HEK293 (cell line): Measurements from ENCODE around the gene BRSK1.

ENCODE experiments used
- ATF2 ChIP-seq: fragments of 450-650 bp; formaldehyde crosslinking; IDR thresholded peaks from 2 replicates; pipeline ENCODE4 v1.5.1; 2016; ENCODE audit warnings: missing biosample characterization, missing genetic modification characterization, low read depth
- BCL11B ChIP-seq: fragments of 450-650 bp; formaldehyde crosslinking; IDR thresholded peaks from 2 replicates; pipeline ENCODE4 v1.5.1; 2016; ENCODE audit warnings: low read depth, missing biosample characterization, missing genetic modification characterization
- FEZF1 ChIP-seq: fragments of 450-650 bp; formaldehyde crosslinking; IDR thresholded peaks from 2 replicates; pipeline ENCODE4 v1.5.1; 2016; ENCODE audit warnings: missing biosample characterization, missing genetic modification characterization
- GLI2 ChIP-seq: fragments of 450-650 bp; formaldehyde crosslinking; IDR thresholded peaks from 2 replicates; pipeline ENCODE4; 2017; ENCODE audit warnings: missing biosample characterization, missing genetic modification characterization, low read depth, borderline replicate concordance
- KLF16 ChIP-seq: fragments of 450-650 bp; formaldehyde crosslinking; IDR thresholded peaks from 2 replicates; pipeline ENCODE4 v1.5.1; 2017; ENCODE audit warnings: missing biosample characterization, missing genetic modification characterization
- KLF8 ChIP-seq: fragments of 450-650 bp; formaldehyde crosslinking; IDR thresholded peaks from 2 replicates; pipeline ENCODE4 v1.5.1; 2016; ENCODE audit warnings: missing biosample characterization, missing genetic modification characterization
- MEIS1 ChIP-seq: sonication (generic); formaldehyde crosslinking; IDR thresholded peaks from 2 replicates; pipeline ENCODE4 v1.8.1; 2022; ENCODE audit warnings: missing genetic modification reagents, mild to moderate bottlenecking, borderline replicate concordance
- ZBTB20 ChIP-seq: fragments of 450-650 bp; formaldehyde crosslinking; IDR thresholded peaks from 2 replicates; pipeline ENCODE4 v1.5.1; 2016; ENCODE audit warnings: missing biosample characterization, missing genetic modification characterization
- ZBTB21 ChIP-seq: fragments of 450-650 bp; formaldehyde crosslinking; IDR thresholded peaks from 2 replicates; pipeline ENCODE4 v1.5.1; 2017; ENCODE audit warnings: missing biosample characterization, missing genetic modification characterization
- ZFP3 ChIP-seq: fragments of 450-650 bp; formaldehyde crosslinking; IDR thresholded peaks from 2 replicates; pipeline ENCODE4 v1.5.1; 2016; ENCODE audit warnings: low read depth, missing biosample characterization, missing genetic modification characterization
- ZNF132 ChIP-seq: fragments of 450-650 bp; formaldehyde crosslinking; IDR thresholded peaks from 2 replicates; pipeline ENCODE4 v1.5.1; 2017; ENCODE audit warnings: missing biosample characterization, missing genetic modification characterization, borderline replicate concordance
- ZNF140 ChIP-seq: fragments of 450-650 bp; formaldehyde crosslinking; IDR thresholded peaks from 2 replicates; pipeline ENCODE4 v1.5.1; 2016; ENCODE audit warnings: missing biosample characterization, missing genetic modification characterization
- ZNF148 ChIP-seq: fragments of 450-650 bp; formaldehyde crosslinking; IDR thresholded peaks from 2 replicates; pipeline ENCODE4 v1.5.0; 2017; ENCODE audit warnings: missing biosample characterization, missing genetic modification characterization, borderline replicate concordance
- ZNF16 ChIP-seq: fragments of 450-650 bp; formaldehyde crosslinking; IDR thresholded peaks from 2 replicates; pipeline ENCODE4 v1.5.1; 2016; ENCODE audit warnings: low read depth, missing biosample characterization, missing genetic modification characterization
- ZNF223 ChIP-seq: fragments of 450-650 bp; formaldehyde crosslinking; IDR thresholded peaks from 2 replicates; pipeline ENCODE4 v1.5.1; 2016; ENCODE audit warnings: missing biosample characterization, missing genetic modification characterization
- ZNF404 ChIP-seq: fragments of 450-650 bp; formaldehyde crosslinking; IDR thresholded peaks from 2 replicates; pipeline ENCODE4 v1.5.1; 2017; ENCODE audit warnings: missing biosample characterization, missing genetic modification characterization
- ZNF426 ChIP-seq: fragments of 450-650 bp; formaldehyde crosslinking; IDR thresholded peaks from 2 replicates; pipeline ENCODE4 v1.5.1; 2017; ENCODE audit warnings: missing biosample characterization, missing genetic modification characterization, mild to moderate bottlenecking, inconsistent platforms, moderate library complexity
- ZNF449 ChIP-seq: fragments of 450-650 bp; formaldehyde crosslinking; IDR thresholded peaks from 2 replicates; pipeline ENCODE4 v1.5.1; 2017; ENCODE audit warnings: missing biosample characterization, mild to moderate bottlenecking, missing genetic modification characterization, moderate library complexity
- ZNF521 ChIP-seq: fragments of 450-650 bp; formaldehyde crosslinking; IDR thresholded peaks from 2 replicates; pipeline ENCODE4 v1.5.1; 2017; ENCODE audit warnings: missing biosample characterization, mild to moderate bottlenecking, missing genetic modification characterization
- ZNF596 ChIP-seq: fragments of 450-650 bp; IDR thresholded peaks from 2 replicates; pipeline ENCODE4 v1.5.0; 2018; ENCODE audit warnings: missing biosample characterization, mild to moderate bottlenecking, missing genetic modification characterization, moderate library complexity
- ZNF600 ChIP-seq: fragments of 450-650 bp; formaldehyde crosslinking; IDR thresholded peaks from 2 replicates; pipeline ENCODE4 v1.5.1; 2016; ENCODE audit warnings: missing biosample characterization, missing genetic modification characterization
- ZNF623 ChIP-seq: fragments of 450-650 bp; formaldehyde crosslinking; IDR thresholded peaks from 2 replicates; pipeline ENCODE4 v1.5.1; 2016; ENCODE audit warnings: missing biosample characterization, missing genetic modification characterization
- ZNF747 ChIP-seq: fragments of 450-650 bp; formaldehyde crosslinking; IDR thresholded peaks from 2 replicates; pipeline ENCODE4 v1.5.1; 2016; ENCODE audit warnings: missing biosample characterization, missing genetic modification characterization
- ZNF792 ChIP-seq: fragments of 450-650 bp; formaldehyde crosslinking; IDR thresholded peaks from 2 replicates; pipeline ENCODE4 v1.5.1; 2016; ENCODE audit warnings: missing biosample characterization, missing genetic modification characterization
- ZNF830 ChIP-seq: fragments of 450-650 bp; IDR thresholded peaks from 2 replicates; pipeline ENCODE4 v1.5.0; 2018; ENCODE audit warnings: missing biosample characterization, missing genetic modification characterization, low read depth, mild to moderate bottlenecking, moderate library complexity
- ZXDB ChIP-seq: fragments of 450-650 bp; formaldehyde crosslinking; IDR thresholded peaks from 2 replicates; pipeline ENCODE4 v1.5.1; 2016; ENCODE audit warnings: missing biosample characterization, missing genetic modification characterization
- TF ChIP-seq, protein P1 (sequence below): fragments of 450-650 bp; formaldehyde crosslinking; IDR thresholded peaks from 2 replicates; pipeline ENCODE4 v1.5.1; 2016; ENCODE audit warnings: missing biosample characterization, missing genetic modification characterization
- TF ChIP-seq, protein P2 (sequence below): fragments of 450-650 bp; formaldehyde crosslinking; IDR thresholded peaks from 2 replicates; pipeline ENCODE4 v1.5.1; 2016; ENCODE audit warnings: missing biosample characterization, missing genetic modification characterization
- TF ChIP-seq, protein P3 (sequence below): fragments of 450-650 bp; formaldehyde crosslinking; IDR thresholded peaks from 2 replicates; pipeline ENCODE4 v1.5.1; 2016; ENCODE audit warnings: missing biosample characterization, missing genetic modification characterization

BRSK1 gene

DNA sequence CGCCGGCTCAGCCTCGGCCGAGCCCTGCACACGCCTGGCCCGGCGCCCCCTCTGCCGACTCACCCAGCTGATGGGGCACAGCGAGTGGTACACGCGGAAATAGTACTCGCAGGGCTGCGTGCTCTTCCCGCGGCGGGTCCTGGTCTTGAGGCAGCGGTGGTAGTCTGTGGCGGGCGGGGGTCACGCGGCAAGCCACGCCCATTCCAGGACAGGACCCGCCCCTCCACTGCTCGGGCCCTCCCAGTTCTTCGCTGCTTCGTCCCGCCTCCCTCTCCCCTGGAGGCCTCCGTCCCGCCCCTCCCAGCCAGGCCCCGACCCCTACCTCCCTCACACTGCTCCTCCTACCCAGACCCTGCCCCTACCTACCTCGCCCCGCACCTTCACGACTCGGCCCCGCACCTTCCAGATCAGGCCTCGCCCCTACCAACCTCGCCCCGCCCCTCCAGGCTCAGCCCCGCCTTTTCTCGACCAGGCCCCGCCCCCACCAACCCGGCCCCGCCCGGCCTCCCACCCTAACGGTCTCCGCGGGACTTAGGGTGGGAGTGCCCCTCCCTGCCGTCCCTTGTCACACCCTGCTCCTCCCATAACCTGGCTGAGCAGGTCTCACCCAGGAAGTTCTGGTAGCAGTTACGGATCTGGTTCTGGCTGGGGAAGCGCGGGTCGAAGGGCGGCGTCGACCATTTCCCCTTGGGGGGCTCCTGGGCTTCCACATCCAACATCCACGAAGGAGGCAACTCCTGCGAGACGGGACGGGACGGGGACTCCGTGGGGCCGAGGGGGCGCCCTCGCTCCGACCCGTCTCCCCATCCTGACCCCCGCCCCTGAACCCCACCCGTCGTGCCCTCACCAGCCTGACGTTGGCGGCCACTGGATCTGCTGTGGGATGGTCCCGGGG lies 70.3 kb downstream of the BRSK1 start (continued):
- TF ChIP-seq ZNF449 (tag by site-specific recombination) (peak; percentile 66; the same call in 1 of the 2 replicates), ZBTB20 (tag by site-specific recombination) (no peak), MEIS1 (no peak), BCL11B (tag by site-specific recombination) (no peak), FEZF1 (no peak), KLF8 (tag by site-specific recombination) (peak; percentile 88), GLI2 (no peak), ZNF132 (tag by site-specific recombination) (no peak), ZNF623 (no peak), ZNF747 (tag by site-specific recombination) (no peak), ZNF148 (tag by site-specific recombination) (no peak), ZNF792 (no peak), ZNF600 (tag by site-specific recombination) (no peak; the same call in 1 of the 2 replicates), ZXDB (no peak), ZNF830 (tag by site-specific recombination) (no peak), ZNF223 (no peak), ZNF596 (tag by site-specific recombination) (no peak), ZNF404 (no peak), ZFP3 (no peak), ATF2 (tag by site-specific recombination) (no peak), ZNF426 (no peak), ZBTB21 (tag by site-specific recombination) (no peak), KLF16 (tag by site-specific recombination) (0 out of 2 replicates have a peak, but pooled peaks have one; percentile 56), ZNF16 (tag by site-specific recombination) (no peak), ZNF521 (no peak), ZNF140 (tag by site-specific recombination) (no peak)
- TF ChIP-seq, protein P1, sequence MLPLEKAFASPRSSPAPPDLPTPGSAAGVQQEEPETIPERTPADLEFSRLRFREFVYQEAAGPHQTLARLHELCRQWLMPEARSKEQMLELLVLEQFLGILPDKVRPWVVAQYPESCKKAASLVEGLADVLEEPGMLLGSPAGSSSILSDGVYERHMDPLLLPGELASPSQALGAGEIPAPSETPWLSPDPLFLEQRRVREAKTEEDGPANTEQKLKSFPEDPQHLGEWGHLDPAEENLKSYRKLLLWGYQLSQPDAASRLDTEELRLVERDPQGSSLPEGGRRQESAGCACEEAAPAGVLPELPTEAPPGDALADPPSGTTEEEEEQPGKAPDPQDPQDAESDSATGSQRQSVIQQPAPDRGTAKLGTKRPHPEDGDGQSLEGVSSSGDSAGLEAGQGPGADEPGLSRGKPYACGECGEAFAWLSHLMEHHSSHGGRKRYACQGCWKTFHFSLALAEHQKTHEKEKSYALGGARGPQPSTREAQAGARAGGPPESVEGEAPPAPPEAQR (tag by site-specific recombination) = no peak
- TF ChIP-seq, protein P2, sequence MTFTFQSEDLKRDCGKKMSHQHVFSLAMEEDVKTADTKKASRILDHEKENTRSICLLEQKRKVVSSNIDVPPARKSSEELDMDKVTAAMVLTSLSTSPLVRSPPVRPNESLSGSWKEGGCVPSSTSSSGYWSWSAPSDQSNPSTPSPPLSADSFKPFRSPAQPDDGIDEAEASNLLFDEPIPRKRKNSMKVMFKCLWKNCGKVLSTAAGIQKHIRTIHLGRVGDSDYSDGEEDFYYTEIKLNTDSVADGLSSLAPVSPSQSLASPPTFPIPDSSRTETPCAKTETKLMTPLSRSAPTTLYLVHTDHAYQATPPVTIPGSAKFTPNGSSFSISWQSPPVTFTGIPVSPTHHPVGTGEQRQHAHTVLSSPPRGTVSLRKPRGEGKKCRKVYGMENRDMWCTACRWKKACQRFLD (tag by site-specific recombination) = no peak
- TF ChIP-seq, protein P3, sequence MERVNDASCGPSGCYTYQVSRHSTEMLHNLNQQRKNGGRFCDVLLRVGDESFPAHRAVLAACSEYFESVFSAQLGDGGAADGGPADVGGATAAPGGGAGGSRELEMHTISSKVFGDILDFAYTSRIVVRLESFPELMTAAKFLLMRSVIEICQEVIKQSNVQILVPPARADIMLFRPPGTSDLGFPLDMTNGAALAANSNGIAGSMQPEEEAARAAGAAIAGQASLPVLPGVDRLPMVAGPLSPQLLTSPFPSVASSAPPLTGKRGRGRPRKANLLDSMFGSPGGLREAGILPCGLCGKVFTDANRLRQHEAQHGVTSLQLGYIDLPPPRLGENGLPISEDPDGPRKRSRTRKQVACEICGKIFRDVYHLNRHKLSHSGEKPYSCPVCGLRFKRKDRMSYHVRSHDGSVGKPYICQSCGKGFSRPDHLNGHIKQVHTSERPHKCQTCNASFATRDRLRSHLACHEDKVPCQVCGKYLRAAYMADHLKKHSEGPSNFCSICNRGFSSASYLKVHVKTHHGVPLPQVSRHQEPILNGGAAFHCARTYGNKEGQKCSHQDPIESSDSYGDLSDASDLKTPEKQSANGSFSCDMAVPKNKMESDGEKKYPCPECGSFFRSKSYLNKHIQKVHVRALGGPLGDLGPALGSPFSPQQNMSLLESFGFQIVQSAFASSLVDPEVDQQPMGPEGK (tag by site-specific recombination) = peak; percentile 54; the same call in 1 of the 2 replicates
